SK-N-SH (cell line): Measurements from ENCODE around the gene SUMF1. TPM values are rescaled to one million over a fixed set of nuclear protein-coding genes. Genes with fewer than 3 reads are reported as not detected.

Experiments
- CTCF ChIA-PET: fragments of 300-600, 350-600 bp; formaldehyde crosslinking; extraction: SDS; loops from one replicate; lab custom pipeline; 2021; lab: Yijun Ruan, JAX
- POLR2A ChIA-PET: fragments of 350-600 bp; sonication (Branson Sonifier 250); formaldehyde crosslinking; extraction: SDS; loops from one replicate; lab custom pipeline; 2020; ENCODE audit warnings: antibody characterized with exemption, inconsistent platforms; lab: Yijun Ruan, JAX
- DNase-seq: peaks from one replicate; pipeline ENCODE4 v3.0.0; 2012
- H2AFZ ChIP-seq: fragments of 200-600 bp; sonication (generic); 2 replicates; pipeline ENCODE4 v1.8.1; 2016; ENCODE audit warnings: antibody characterized with exemption, mild to moderate bottlenecking, low read depth
- H3F3A ChIP-seq: fragments of 200-600 bp; sonication (generic); replicated peaks from 2 replicates; pipeline ENCODE3; 2016; ENCODE audit warnings: antibody characterized with exemption, mild to moderate bottlenecking; ENCODE audit not compliant: insufficient read depth
- H3K27ac ChIP-seq, 2 experiments: fragments of 200-500 bp in 1 of 2; fragments of 200-600 bp in 1 of 2; sonication (Bioruptor generic) in 1 of 2; sonication (generic), shearing (Covaris generic) in 1 of 2; 2 replicates each; pipeline versions ENCODE4 v1.5.1 to v1.6.1; 2014 to 2016; ENCODE audit warnings: low read depth in 2 of 2, inconsistent platforms in 1 of 2, low read length in 1 of 2, mild to moderate bottlenecking in 1 of 2, mixed read lengths in 1 of 2
- H3K27me3 ChIP-seq: fragments of 200-600 bp; sonication (generic), shearing (Covaris generic); 2 replicates; pipeline ENCODE4 v1.6.1; 2016; ENCODE audit warnings: mixed run types; ENCODE audit not compliant: insufficient read depth
- H3K36me3 ChIP-seq, 2 experiments: fragments of 200-500 bp in 1 of 2; fragments of 200-600 bp in 1 of 2; sonication (Bioruptor generic) in 1 of 2; sonication (generic) in 1 of 2; replicated peaks in 1 of 2; 2 replicates each; pipeline versions ENCODE3 to v1.5.1; 2014 to 2016; ENCODE audit warnings: low read length in 1 of 2, mild to moderate bottlenecking in 1 of 2; ENCODE audit not compliant: insufficient read depth in 2 of 2, control insufficient read depth in 1 of 2
- H3K4me1 ChIP-seq, 2 experiments: fragments of 200-500 bp in 1 of 2; fragments of 200-600 bp in 1 of 2; sonication (Bioruptor generic) in 1 of 2; sonication (generic), shearing (Covaris generic) in 1 of 2; 2 replicates each; pipeline versions ENCODE4 v1.5.1 to v1.6.1; 2014 to 2016; ENCODE audit warnings: low read depth in 1 of 2, low read length in 1 of 2, mixed run types in 1 of 2; ENCODE audit not compliant: insufficient read depth in 2 of 2, control insufficient read depth in 1 of 2
- H3K4me2 ChIP-seq: fragments of 200-600 bp; sonication (generic), shearing (Covaris generic); 2 replicates; pipeline ENCODE4 v1.6.1; 2017; ENCODE audit warnings: mixed run types
- H3K4me3 ChIP-seq, 2 experiments: fragments of 200-500 bp in 1 of 2; fragments of 200-600 bp in 1 of 2; sonication (Bioruptor generic) in 1 of 2; sonication (generic), shearing (Covaris generic) in 1 of 2; 2 replicates each; pipeline versions ENCODE4 v1.5.1 to v1.8.1; 2014 to 2016; ENCODE audit warnings: low read depth in 2 of 2, inconsistent platforms in 1 of 2, low read length in 1 of 2, mild to moderate bottlenecking in 1 of 2, mixed read lengths in 1 of 2, moderate library complexity in 1 of 2
- H3K79me2 ChIP-seq: fragments of 200-600 bp; sonication (generic); 2 replicates; pipeline ENCODE4 v1.8.1; 2017; ENCODE audit warnings: mild to moderate bottlenecking; ENCODE audit not compliant: insufficient read depth
- H3K9ac ChIP-seq: fragments of 200-600 bp; sonication (generic); 2 replicates; pipeline ENCODE4 v1.6.1; 2017; ENCODE audit warnings: mixed run types
- H3K9me2 ChIP-seq: fragments of 200-600 bp; sonication (generic); 2 replicates; pipeline ENCODE4 v1.6.1; 2017; ENCODE audit warnings: mixed run types
- H3K9me3 ChIP-seq: fragments of 200-600 bp; sonication (generic); 2 replicates; pipeline ENCODE4 v1.6.1; 2017; ENCODE audit warnings: mixed run types, mild to moderate bottlenecking, moderate library complexity
- H4K20me1 ChIP-seq: fragments of 200-600 bp; sonication (generic); 2 replicates; pipeline ENCODE4 v1.6.1; 2017; ENCODE audit warnings: mild to moderate bottlenecking, mixed run types; ENCODE audit not compliant: insufficient read depth
- CHD2 ChIP-seq: fragments of 150-350 bp; IDR thresholded peaks from 2 replicates; pipeline ENCODE4 v1.6.1; 2018; ENCODE audit warnings: low read length; ENCODE audit not compliant: partially characterized antibody
- ELF1 ChIP-seq: IDR thresholded peaks from 2 replicates; pipeline ENCODE4 v1.4.0; 2012
- EZH2phosphoT487 ChIP-seq: fragments of 200-600 bp; sonication (generic); IDR thresholded peaks from 2 replicates; pipeline ENCODE4 v1.6.1; 2017; ENCODE audit warnings: low read depth, mixed run types, mild to moderate bottlenecking, antibody characterized with exemption, moderate library complexity, borderline replicate concordance
- FOXM1 ChIP-seq: IDR thresholded peaks from 2 replicates; pipeline ENCODE4 v1.4.0; 2012; ENCODE audit warnings: low read depth, mild to moderate bottlenecking
- RFX5 ChIP-seq: IDR thresholded peaks from 2 replicates; pipeline ENCODE4 v1.6.1; 2012; ENCODE audit warnings: mild to moderate bottlenecking, improper control_type of control experiment, low read length
- SIN3A ChIP-seq: IDR thresholded peaks from 2 replicates; pipeline ENCODE4 v1.6.1; 2012; ENCODE audit warnings: low read depth, mild to moderate bottlenecking, low read length, moderate library complexity, borderline replicate concordance
- SMC3 ChIP-seq: IDR thresholded peaks from 2 replicates; pipeline ENCODE4 v1.6.1; 2012; ENCODE audit warnings: low read depth, low read length, improper control_type of control experiment
- TCF12 ChIP-seq: IDR thresholded peaks from 2 replicates; pipeline ENCODE4 v1.4.0; 2012
- TEAD4 ChIP-seq: IDR thresholded peaks from 2 replicates; pipeline ENCODE4 v1.4.0; 2012; ENCODE audit warnings: mild to moderate bottlenecking, borderline replicate concordance; ENCODE audit not compliant: insufficient read depth
- YY1 ChIP-seq: IDR thresholded peaks from 2 replicates; pipeline ENCODE4 v1.4.0; 2012; ENCODE audit warnings: low read depth, mild to moderate bottlenecking
- WGBS: methylation state at CpG from one replicate; pipeline ENCODE4 v1.1.6; 2017; ENCODE audit warnings: low lambda C conversion rate; 5-methylcytosine and 5-hydroxymethylcytosine counted together
- polyA plus RNA-seq, 3 experiments: library from polyadenylated mRNA; depleted of rRNA; stranded (reverse); fragments of >200 nt; gene quantifications; 2 replicates each; pipeline ENCODE4 v1.2.3, GENCODE V29; 2012
- TF ChIP-seq, protein P1 (sequence below): IDR thresholded peaks from 2 replicates; pipeline ENCODE4 v1.4.0; 2012; ENCODE audit warnings: low read depth
- TF ChIP-seq, protein P2 (sequence below): fragments of 200-600 bp; sonication (generic); IDR thresholded peaks from 2 replicates; pipeline ENCODE4 v1.6.1; 2017; ENCODE audit warnings: antibody characterized with exemption, mild to moderate bottlenecking, moderate library complexity
- TF ChIP-seq, protein P3 (sequence below): IDR thresholded peaks from 2 replicates; pipeline ENCODE4 v1.6.1; 2012; ENCODE audit warnings: mild to moderate bottlenecking, low read depth, low read length, moderate library complexity
- TF ChIP-seq, protein P4 (sequence below): IDR thresholded peaks from 2 replicates; pipeline ENCODE4; 2012
- TF ChIP-seq, protein P5 (sequence below): fragments of 150-350 bp; IDR thresholded peaks from 2 replicates; pipeline ENCODE4 v1.6.1; 2016; ENCODE audit warnings: mild to moderate bottlenecking, low read depth, low read length

SUMF1 gene
- polyA plus RNA-seq, 1 of the 3 experiments (the other 2 are of a cell fraction) = 56.9 TPM

DNA sequence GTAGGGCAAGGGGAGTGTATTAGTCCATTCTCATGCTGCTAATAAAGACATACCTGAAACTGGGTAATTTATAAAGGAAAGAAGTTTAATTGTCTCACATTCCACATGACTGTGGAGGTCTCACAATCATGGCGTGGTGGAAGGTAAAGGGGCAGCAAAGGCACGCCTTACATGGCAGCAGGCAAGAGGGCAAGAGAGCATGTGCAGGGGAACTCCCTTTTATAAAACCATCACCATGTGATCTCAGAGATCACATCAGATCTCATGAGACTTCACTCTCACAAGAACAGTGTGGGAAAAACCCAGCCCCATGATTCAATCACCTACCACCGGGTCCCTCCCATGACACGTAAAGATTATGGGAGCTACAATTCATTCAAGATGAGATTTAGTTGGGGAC is 41.4 kb downstream of the SUMF1 start:
- TF ChIP-seq TCF12 (no peak), RFX5 (no peak), CHD2 (no peak), EZH2phosphoT487 (no peak), FOXM1 (no peak), YY1 (no peak), SMC3 (no peak), TEAD4 (no peak), SIN3A (no peak), ELF1 (no peak)
- TF ChIP-seq, protein P1, sequence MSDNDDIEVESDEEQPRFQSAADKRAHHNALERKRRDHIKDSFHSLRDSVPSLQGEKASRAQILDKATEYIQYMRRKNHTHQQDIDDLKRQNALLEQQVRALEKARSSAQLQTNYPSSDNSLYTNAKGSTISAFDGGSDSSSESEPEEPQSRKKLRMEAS = no peak
- TF ChIP-seq, protein P2, sequence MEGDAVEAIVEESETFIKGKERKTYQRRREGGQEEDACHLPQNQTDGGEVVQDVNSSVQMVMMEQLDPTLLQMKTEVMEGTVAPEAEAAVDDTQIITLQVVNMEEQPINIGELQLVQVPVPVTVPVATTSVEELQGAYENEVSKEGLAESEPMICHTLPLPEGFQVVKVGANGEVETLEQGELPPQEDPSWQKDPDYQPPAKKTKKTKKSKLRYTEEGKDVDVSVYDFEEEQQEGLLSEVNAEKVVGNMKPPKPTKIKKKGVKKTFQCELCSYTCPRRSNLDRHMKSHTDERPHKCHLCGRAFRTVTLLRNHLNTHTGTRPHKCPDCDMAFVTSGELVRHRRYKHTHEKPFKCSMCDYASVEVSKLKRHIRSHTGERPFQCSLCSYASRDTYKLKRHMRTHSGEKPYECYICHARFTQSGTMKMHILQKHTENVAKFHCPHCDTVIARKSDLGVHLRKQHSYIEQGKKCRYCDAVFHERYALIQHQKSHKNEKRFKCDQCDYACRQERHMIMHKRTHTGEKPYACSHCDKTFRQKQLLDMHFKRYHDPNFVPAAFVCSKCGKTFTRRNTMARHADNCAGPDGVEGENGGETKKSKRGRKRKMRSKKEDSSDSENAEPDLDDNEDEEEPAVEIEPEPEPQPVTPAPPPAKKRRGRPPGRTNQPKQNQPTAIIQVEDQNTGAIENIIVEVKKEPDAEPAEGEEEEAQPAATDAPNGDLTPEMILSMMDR = no peak
- TF ChIP-seq, protein P3, sequence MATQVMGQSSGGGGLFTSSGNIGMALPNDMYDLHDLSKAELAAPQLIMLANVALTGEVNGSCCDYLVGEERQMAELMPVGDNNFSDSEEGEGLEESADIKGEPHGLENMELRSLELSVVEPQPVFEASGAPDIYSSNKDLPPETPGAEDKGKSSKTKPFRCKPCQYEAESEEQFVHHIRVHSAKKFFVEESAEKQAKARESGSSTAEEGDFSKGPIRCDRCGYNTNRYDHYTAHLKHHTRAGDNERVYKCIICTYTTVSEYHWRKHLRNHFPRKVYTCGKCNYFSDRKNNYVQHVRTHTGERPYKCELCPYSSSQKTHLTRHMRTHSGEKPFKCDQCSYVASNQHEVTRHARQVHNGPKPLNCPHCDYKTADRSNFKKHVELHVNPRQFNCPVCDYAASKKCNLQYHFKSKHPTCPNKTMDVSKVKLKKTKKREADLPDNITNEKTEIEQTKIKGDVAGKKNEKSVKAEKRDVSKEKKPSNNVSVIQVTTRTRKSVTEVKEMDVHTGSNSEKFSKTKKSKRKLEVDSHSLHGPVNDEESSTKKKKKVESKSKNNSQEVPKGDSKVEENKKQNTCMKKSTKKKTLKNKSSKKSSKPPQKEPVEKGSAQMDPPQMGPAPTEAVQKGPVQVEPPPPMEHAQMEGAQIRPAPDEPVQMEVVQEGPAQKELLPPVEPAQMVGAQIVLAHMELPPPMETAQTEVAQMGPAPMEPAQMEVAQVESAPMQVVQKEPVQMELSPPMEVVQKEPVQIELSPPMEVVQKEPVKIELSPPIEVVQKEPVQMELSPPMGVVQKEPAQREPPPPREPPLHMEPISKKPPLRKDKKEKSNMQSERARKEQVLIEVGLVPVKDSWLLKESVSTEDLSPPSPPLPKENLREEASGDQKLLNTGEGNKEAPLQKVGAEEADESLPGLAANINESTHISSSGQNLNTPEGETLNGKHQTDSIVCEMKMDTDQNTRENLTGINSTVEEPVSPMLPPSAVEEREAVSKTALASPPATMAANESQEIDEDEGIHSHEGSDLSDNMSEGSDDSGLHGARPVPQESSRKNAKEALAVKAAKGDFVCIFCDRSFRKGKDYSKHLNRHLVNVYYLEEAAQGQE = no peak
- TF ChIP-seq, protein P4, sequence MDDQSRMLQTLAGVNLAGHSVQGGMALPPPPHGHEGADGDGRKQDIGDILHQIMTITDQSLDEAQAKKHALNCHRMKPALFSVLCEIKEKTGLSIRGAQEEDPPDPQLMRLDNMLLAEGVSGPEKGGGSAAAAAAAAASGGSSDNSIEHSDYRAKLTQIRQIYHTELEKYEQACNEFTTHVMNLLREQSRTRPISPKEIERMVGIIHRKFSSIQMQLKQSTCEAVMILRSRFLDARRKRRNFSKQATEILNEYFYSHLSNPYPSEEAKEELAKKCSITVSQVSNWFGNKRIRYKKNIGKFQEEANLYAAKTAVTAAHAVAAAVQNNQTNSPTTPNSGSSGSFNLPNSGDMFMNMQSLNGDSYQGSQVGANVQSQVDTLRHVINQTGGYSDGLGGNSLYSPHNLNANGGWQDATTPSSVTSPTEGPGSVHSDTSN = no peak
- TF ChIP-seq, protein P5, sequence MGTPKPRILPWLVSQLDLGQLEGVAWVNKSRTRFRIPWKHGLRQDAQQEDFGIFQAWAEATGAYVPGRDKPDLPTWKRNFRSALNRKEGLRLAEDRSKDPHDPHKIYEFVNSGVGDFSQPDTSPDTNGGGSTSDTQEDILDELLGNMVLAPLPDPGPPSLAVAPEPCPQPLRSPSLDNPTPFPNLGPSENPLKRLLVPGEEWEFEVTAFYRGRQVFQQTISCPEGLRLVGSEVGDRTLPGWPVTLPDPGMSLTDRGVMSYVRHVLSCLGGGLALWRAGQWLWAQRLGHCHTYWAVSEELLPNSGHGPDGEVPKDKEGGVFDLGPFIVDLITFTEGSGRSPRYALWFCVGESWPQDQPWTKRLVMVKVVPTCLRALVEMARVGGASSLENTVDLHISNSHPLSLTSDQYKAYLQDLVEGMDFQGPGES = no peak
- Histone ChIP-seq H3K9me3 (no peaks in the 10 kb centered on the region), H2AFZ (no peak overlapping the region), H3K4me3 (no peak overlapping the region; a peak in 1 of 4 replicates), H4K20me1 (no peaks in the 10 kb centered on the region), H3K4me1 (peaks cover 15 to 16% of the 10 kb centered on the region in 2 experiments), H3K9me2 (no peaks in the 10 kb centered on the region), H3K36me3 (no peaks in the 10 kb centered on the region), H3K27me3 (no peaks in the 10 kb centered on the region), H3K9ac (no peak overlapping the region), H3K4me2 (0 out of 2 replicates have a peak overlapping the region, but pooled peaks have one; percentile 51), H3K27ac (peak overlapping the region; percentile 79 to 88; a peak in 3 of 4 replicates), H3F3A (peaks cover 7% of the 10 kb centered on the region), H3K79me2 (no peaks in the 10 kb centered on the region; the same call in 1 of the 2 replicates)
- WGBS = 85% methylated on average over 4 of the region's 4 CpGs
- POLR2A ChIA-PET = no interaction called here
- CTCF ChIA-PET = no interaction called here
- DNase-seq = no peak
